Measurements from ENCODE around the gene ARVCF.

The ARVCF gene

GRCh38 chr22:19977296-19978243, 39.1 kb downstream of the ARVCF start:
- H3K4me3 ChIP-seq (ENCODE audit: severe bottlenecking) = no peak overlapping the region
- no peak for TF ChIP-seq CTCF (IDR thresholded peaks at IDR 0.05; ENCODE audit: poor library complexity, severe bottlenecking)
- peaks cover 12% of the 10 kb centered on the region for H3K4me1 ChIP-seq (ENCODE audit: insufficient read depth, poor library complexity, severe bottlenecking)
- H3K27me3 ChIP-seq (ENCODE audit: insufficient read depth, poor library complexity, severe bottlenecking) = no peaks in the 10 kb centered on the region
- peaks cover 2% of the 10 kb centered on the region for H3K9me3 ChIP-seq (ENCODE audit: severe bottlenecking)
- DNase-seq (ENCODE audit: low spot score) (no peak), ATAC-seq (ENCODE audit: low read depth) (no peak)
- no peak overlapping the region for H3K27ac ChIP-seq (ENCODE audit: poor library complexity, severe bottlenecking)
- peaks cover 11% of the 10 kb centered on the region; the same call in 1 of the 2 replicates for H3K36me3 ChIP-seq (ENCODE audit: low read depth)

GRCh38 chr22:19976671-19977070, 40.0 kb downstream of the ARVCF start:
- no peak overlapping the region for H3K4me3 ChIP-seq (ENCODE audit: severe bottlenecking)
- no peak for TF ChIP-seq CTCF (IDR thresholded peaks at IDR 0.05; ENCODE audit: poor library complexity, severe bottlenecking)
- H3K27me3 ChIP-seq (ENCODE audit: insufficient read depth, poor library complexity, severe bottlenecking) = no peaks in the 10 kb centered on the region
- H3K4me1 ChIP-seq (ENCODE audit: insufficient read depth, poor library complexity, severe bottlenecking) = peaks cover 12% of the 10 kb centered on the region
- no peak overlapping the region for H3K27ac ChIP-seq (ENCODE audit: poor library complexity, severe bottlenecking)
- ATAC-seq (ENCODE audit: low read depth) = no peak
- no peak for DNase-seq (ENCODE audit: low spot score)
- H3K36me3 ChIP-seq (ENCODE audit: low read depth) = peaks cover 11% of the 10 kb centered on the region; the same call in 1 of the 2 replicates
- peaks cover 2% of the 10 kb centered on the region for H3K9me3 ChIP-seq (ENCODE audit: severe bottlenecking)

GRCh38 chr22:19975707-19976035, 41.0 kb downstream of the ARVCF start:
- Histone ChIP-seq H3K27ac (ENCODE audit: poor library complexity, severe bottlenecking) (peak overlapping the region; percentile 58), H3K36me3 (ENCODE audit: low read depth) (peaks cover 11% of the 10 kb centered on the region; the same call in 1 of the 2 replicates), H3K9me3 (ENCODE audit: severe bottlenecking) (peaks cover 2% of the 10 kb centered on the region), H3K27me3 (ENCODE audit: insufficient read depth, poor library complexity, severe bottlenecking) (no peaks in the 10 kb centered on the region), H3K4me1 (ENCODE audit: insufficient read depth, poor library complexity, severe bottlenecking) (peaks cover 12% of the 10 kb centered on the region), H3K4me3 (ENCODE audit: severe bottlenecking) (no peak overlapping the region)
- ATAC-seq (ENCODE audit: low read depth) (no peak), DNase-seq (ENCODE audit: low spot score) (no peak)
- TF ChIP-seq CTCF (IDR thresholded peaks at IDR 0.05; ENCODE audit: poor library complexity, severe bottlenecking) = no peak

GRCh38 chr22:19974935-19975706, 41.5 kb downstream of the ARVCF start:
- peak overlapping the region; percentile 58 for H3K27ac ChIP-seq (ENCODE audit: poor library complexity, severe bottlenecking)
- H3K27me3 ChIP-seq (ENCODE audit: insufficient read depth, poor library complexity, severe bottlenecking) = no peaks in the 10 kb centered on the region
- H3K36me3 ChIP-seq (ENCODE audit: low read depth) = peaks cover 9% of the 10 kb centered on the region; the same call in 1 of the 2 replicates
- H3K4me3 ChIP-seq (ENCODE audit: severe bottlenecking) = no peak overlapping the region
- ATAC-seq (ENCODE audit: low read depth) (peak; percentile 60), DNase-seq (ENCODE audit: low spot score) (no peak)
- peaks cover under 1% of the 10 kb centered on the region for H3K9me3 ChIP-seq (ENCODE audit: severe bottlenecking)
- peaks cover 12% of the 10 kb centered on the region for H3K4me1 ChIP-seq (ENCODE audit: insufficient read depth, poor library complexity, severe bottlenecking)
- no peak for TF ChIP-seq CTCF (IDR thresholded peaks at IDR 0.05; ENCODE audit: poor library complexity, severe bottlenecking)

Measured in RWPE2 (cell line).